Chondrocyte (in vitro differentiated cells): ENCODE measurements around the gene STIM1. TPM values are rescaled to one million over a fixed set of nuclear protein-coding genes. Genes with fewer than 3 reads are reported as not detected.
"Not testable (repeated sequence)": the region's sequence is repeated elsewhere in the genome, so short reads cannot be mapped to it uniquely, and the experiment has no call there.

Experiments used
- DNase-seq: peaks from one replicate; pipeline ENCODE4 v3.0.0; 2021; ENCODE audit warnings: mixed read lengths, low spot score
- H3K27ac Mint-ChIP-seq: one replicate; pipeline ENCODE4 v1.8.0; 2021; ENCODE audit warnings: mild to moderate bottlenecking, moderate library complexity, mixed read lengths; ENCODE audit not compliant: unreplicated experiment
- H3K27me3 Mint-ChIP-seq: 2 replicates; pipeline ENCODE4 v1.8.0; 2021; ENCODE audit warnings: low read depth, mixed read lengths
- H3K36me3 Mint-ChIP-seq: 2 replicates; pipeline ENCODE4 v1.8.0; 2021; ENCODE audit warnings: low read depth, mixed read lengths
- H3K4me1 Mint-ChIP-seq: 2 replicates; pipeline ENCODE4 v1.8.0; 2021; ENCODE audit warnings: low read depth, mild to moderate bottlenecking, mixed read lengths
- H3K4me3 Mint-ChIP-seq: one replicate; pipeline ENCODE4 v1.8.0; 2021; ENCODE audit warnings: mild to moderate bottlenecking, moderate library complexity, mixed read lengths; ENCODE audit not compliant: unreplicated experiment
- H3K9me3 Mint-ChIP-seq: 2 replicates; pipeline ENCODE4 v1.8.0; 2021; ENCODE audit warnings: low read depth, mixed read lengths
- total RNA-seq: library from RNA; stranded (reverse); gene quantifications from 3 replicates; pipeline ENCODE4 v1.2.1, GENCODE V29; 2021
- TF ChIP-seq, protein P1 (sequence below): fragments of 200-600 bp; sonication (generic); IDR thresholded peaks from 2 replicates; pipeline ENCODE4 v1.5.0; 2021; ENCODE audit warnings: antibody characterized with exemption, mild to moderate bottlenecking, moderate library complexity

STIM1 gene
- total RNA-seq, 1 donor from 2014 or later, result 50.7 TPM

DNA sequence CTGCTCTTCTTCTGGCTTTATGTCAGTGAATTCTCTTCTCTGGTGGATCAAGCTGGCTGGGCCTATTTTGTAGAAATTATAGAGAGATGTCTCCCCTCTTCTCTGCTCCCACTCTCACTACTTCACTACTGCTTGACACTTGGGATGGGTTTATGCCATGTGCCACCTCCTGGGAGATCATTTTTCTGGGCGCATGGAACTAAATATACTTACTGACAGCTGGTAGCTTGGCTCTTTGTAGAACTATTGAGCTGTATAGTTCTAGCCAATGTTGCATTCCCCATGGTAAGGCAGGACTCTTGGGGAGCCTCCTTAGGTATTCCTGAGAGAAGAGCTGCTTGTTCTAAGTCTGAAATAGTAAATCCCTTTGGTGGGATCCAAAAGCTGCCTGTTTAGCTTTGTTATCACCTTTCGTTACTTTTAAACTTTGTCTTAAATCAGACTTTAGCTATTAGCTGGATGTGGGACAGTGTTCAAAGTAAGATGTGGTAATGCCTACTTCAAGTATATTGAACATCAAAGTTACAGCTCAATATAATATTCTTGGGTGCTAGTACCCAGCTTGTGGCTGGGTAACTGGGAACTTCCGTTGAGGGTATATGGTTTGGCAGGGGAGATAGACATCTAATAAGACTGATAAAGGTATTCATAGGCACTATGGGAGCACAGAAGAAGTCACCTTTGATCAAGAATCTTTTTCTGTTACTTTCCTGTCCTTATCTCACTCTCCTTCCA lies 151.6 kb downstream of the STIM1 start:
- Mint-ChIP-seq H3K27ac (no peak overlapping the region), H3K9me3 (peaks cover 11% of the 10 kb centered on the region), H3K36me3 (no peaks in the 10 kb centered on the region), H3K4me3 (no peak overlapping the region), H3K4me1 (no peaks in the 10 kb centered on the region), H3K27me3 (no peaks in the 10 kb centered on the region)
- DNase-seq, result no peak
- TF ChIP-seq, protein P1, sequence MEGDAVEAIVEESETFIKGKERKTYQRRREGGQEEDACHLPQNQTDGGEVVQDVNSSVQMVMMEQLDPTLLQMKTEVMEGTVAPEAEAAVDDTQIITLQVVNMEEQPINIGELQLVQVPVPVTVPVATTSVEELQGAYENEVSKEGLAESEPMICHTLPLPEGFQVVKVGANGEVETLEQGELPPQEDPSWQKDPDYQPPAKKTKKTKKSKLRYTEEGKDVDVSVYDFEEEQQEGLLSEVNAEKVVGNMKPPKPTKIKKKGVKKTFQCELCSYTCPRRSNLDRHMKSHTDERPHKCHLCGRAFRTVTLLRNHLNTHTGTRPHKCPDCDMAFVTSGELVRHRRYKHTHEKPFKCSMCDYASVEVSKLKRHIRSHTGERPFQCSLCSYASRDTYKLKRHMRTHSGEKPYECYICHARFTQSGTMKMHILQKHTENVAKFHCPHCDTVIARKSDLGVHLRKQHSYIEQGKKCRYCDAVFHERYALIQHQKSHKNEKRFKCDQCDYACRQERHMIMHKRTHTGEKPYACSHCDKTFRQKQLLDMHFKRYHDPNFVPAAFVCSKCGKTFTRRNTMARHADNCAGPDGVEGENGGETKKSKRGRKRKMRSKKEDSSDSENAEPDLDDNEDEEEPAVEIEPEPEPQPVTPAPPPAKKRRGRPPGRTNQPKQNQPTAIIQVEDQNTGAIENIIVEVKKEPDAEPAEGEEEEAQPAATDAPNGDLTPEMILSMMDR, result no peak

DNA sequence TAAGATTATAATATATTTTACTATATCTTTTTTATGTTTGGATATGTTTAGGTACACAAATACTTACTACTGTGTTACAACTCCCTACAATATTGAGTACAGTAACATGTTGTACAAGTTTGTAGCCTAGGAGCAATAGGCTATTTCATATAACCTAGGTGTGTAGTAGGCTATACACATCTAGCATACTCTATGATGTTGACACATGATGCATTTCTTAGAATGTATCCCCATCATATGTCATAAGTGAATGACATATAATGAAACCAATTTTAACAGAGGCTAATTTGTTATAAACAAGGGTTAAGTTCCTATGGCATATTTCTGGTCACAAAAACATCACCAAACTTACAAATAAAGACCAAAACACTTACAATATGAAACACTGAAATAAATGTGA lies 152.7 kb downstream of the STIM1 start:
- H3K9me3 Mint-ChIP-seq, result peaks cover 15% of the 10 kb centered on the region
- no peaks in the 10 kb centered on the region for H3K36me3 Mint-ChIP-seq
- no peaks in the 10 kb centered on the region for H3K27me3 Mint-ChIP-seq
- DNase-seq, result no peak
- TF ChIP-seq, protein P1, result no peak
- H3K4me1 Mint-ChIP-seq, result no peaks in the 10 kb centered on the region
- H3K4me3 Mint-ChIP-seq, result no peak overlapping the region
- no peak overlapping the region for H3K27ac Mint-ChIP-seq

DNA sequence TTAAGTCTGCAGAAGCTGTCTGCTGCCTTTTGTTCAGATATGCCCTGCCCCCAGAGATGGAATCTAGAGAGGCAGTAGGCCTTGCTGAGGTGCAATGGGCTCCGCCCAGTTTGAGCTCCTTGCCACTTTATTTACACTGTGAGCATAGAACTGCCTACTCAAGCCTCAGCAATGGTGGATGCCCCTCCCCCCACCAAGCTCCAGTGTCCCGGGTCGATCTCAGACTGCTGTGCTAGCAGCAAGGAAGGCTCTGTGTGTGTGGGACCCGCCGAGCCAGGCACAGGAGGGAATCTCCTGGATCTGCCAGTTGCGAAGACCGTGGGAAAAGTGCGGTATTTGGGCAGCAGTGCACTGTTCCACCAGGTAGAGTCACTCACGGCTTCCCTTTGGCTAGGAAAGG lies 161.1 kb downstream of the STIM1 start:
- not testable (repeated sequence) for H3K36me3 Mint-ChIP-seq, H3K27me3 Mint-ChIP-seq, H3K27ac Mint-ChIP-seq

DNA sequence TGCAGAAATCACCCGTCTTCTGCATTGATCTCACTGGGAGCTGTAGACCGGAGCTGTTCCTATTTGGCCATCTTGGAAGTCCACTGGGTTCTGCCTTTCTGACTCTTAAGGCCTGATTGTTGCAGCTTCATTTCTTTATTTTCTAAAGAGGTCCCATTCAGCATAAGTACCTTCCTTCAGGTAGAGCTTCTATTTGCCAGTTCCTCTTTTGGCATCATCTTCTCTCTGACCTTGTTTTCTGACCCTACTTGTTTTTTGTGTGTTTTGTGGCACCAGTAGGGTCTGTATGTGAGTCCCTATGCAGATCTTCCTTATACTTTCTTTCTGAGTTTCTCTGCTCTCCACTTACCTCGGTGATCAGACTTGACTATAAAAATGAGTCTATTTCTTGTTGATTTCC lies 161.7 kb downstream of the STIM1 start:
- Mint-ChIP-seq H3K27me3 (no peaks in the 10 kb centered on the region), H3K4me3 (no peak overlapping the region), H3K36me3 (peaks cover 5% of the 10 kb centered on the region), H3K4me1 (peaks cover 10% of the 10 kb centered on the region), H3K27ac (no peak overlapping the region), H3K9me3 (peaks cover 12% of the 10 kb centered on the region)
- TF ChIP-seq, protein P1, result no peak
- DNase-seq, result no peak

More for the DNA sequence above, 161.1 kb downstream of the STIM1 start:
- DNase-seq, H3K4me3 Mint-ChIP-seq: not testable (repeated sequence)
- H3K4me1 Mint-ChIP-seq, result peaks cover 10% of the 10 kb centered on the region
- H3K9me3 Mint-ChIP-seq, result peaks cover 16% of the 10 kb centered on the region

DNA sequence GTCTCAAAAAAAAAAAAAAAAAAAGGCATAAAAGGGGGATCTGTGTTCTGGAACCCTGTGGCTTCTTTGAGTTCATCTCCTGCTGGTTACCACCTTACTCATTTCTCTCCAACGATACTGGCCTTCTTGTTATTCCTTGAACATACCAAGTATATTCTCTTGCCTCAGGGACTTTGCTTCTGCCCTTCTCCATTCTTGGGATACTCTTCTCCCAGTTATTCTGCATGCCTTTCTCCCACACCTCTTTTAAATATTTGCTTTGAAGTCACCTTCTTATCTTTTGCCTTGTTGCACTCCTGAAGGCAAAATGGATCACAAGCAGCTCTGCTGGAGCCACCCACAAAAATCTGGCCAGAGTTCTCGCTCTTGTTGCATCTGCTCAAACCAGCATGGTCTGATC lies 163.2 kb downstream of the STIM1 start:
- no peak overlapping the region for H3K4me3 Mint-ChIP-seq
- H3K27ac Mint-ChIP-seq, result no peak overlapping the region
- peaks cover 9% of the 10 kb centered on the region for H3K9me3 Mint-ChIP-seq
- H3K27me3 Mint-ChIP-seq, result no peaks in the 10 kb centered on the region
- DNase-seq, result no peak
- H3K4me1 Mint-ChIP-seq, result peaks cover 10% of the 10 kb centered on the region
- H3K36me3 Mint-ChIP-seq, result peaks cover 5% of the 10 kb centered on the region
- TF ChIP-seq, protein P1, result no peak

DNA sequence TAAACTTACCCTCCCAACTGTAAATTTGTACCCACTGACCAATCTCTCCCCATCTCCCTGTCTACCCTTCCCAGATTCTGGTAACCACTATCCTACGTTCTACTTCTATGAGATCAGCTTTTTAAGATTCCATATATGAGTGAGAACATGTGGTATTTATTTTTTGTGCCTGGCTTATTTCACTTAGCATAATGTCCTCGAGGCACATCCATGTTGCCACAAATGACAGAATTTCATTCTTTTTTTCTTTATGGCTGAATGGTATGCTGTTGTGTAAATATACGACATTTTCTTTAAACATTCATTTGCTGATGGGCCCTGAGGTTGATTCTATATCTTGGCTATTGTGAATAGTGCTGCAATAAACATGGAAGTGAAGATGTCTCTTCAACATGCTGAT lies 164.4 kb downstream of the STIM1 start:
- H3K36me3 Mint-ChIP-seq, result peaks cover 5% of the 10 kb centered on the region
- peaks cover 15% of the 10 kb centered on the region for H3K4me1 Mint-ChIP-seq
- peaks cover 9% of the 10 kb centered on the region for H3K9me3 Mint-ChIP-seq
- peak overlapping the region; percentile 38 for H3K27ac Mint-ChIP-seq
- no peaks in the 10 kb centered on the region for H3K27me3 Mint-ChIP-seq
- TF ChIP-seq, protein P1, result no peak
- DNase-seq, result no peak
- H3K4me3 Mint-ChIP-seq, result no peak overlapping the region
